22Rv1 (cell line): ENCODE data around the gene NAV1.

Experiments
- H3K27ac ChIP-seq: fragments of 450-650 bp; 2 replicates; pipeline ENCODE4 v1.5.1; 2017
- CTCF ChIP-seq: fragments of 450-650 bp; IDR thresholded peaks from 2 replicates; pipeline ENCODE4 v1.5.1; 2017; ENCODE audit warnings: mild to moderate bottlenecking
- ZFX ChIP-seq: fragments of 450-650 bp; IDR thresholded peaks from 2 replicates; pipeline ENCODE4 v1.6.1; 2017; ENCODE audit warnings: antibody characterized with exemption, borderline replicate concordance

Gene NAV1

GRCh38 chr1:201556841-201557571 is 18.1 kb downstream of the NAV1 start:
- TF ChIP-seq CTCF (no peak), ZFX (no peak)
- no peak overlapping the region for H3K27ac ChIP-seq

- no peak overlapping the region for H3K27ac ChIP-seq
- TF ChIP-seq CTCF (no peak), ZFX (no peak)
Observed at GRCh38 chr1:201557572-201557958, 18.6 kb downstream of the NAV1 start.

- no peak overlapping the region for H3K27ac ChIP-seq
- TF ChIP-seq ZFX: no peak
- peak; percentile 96 for TF ChIP-seq CTCF
Observed at GRCh38 chr1:201559679-201560162, 20.8 kb downstream of the NAV1 start.

GRCh38 chr1:201560328-201561194 is 21.6 kb downstream of the NAV1 start:
- TF ChIP-seq CTCF: no peak
- TF ChIP-seq ZFX: no peak
- no peak overlapping the region for H3K27ac ChIP-seq

GRCh38 chr1:201561195-201561564 is 22.3 kb downstream of the NAV1 start:
- no peak for TF ChIP-seq ZFX
- TF ChIP-seq CTCF: no peak
- H3K27ac ChIP-seq: no peak overlapping the region

- H3K27ac ChIP-seq: no peak overlapping the region
- TF ChIP-seq CTCF: no peak
- TF ChIP-seq ZFX: no peak
Observed at GRCh38 chr1:201561601-201562000, 22.7 kb downstream of the NAV1 start.

GRCh38 chr1:201562257-201562656 is 23.3 kb downstream of the NAV1 start:
- no peak overlapping the region for H3K27ac ChIP-seq
- TF ChIP-seq CTCF (no peak), ZFX (no peak)
